NOMO-1 treated with DMSO at 0.1 percent for 48 hours (cell line): ENCODE measurements around the gene REEP3.
"Not testable (repeated sequence)": the region's sequence is repeated elsewhere in the genome, so short reads cannot be mapped to it uniquely, and the experiment has no call there.

Source experiments
- DNase-seq: peaks from one replicate; lab custom pipeline; 2025; ENCODE audit not compliant: unreplicated experiment; lab: John Stamatoyannopoulos, UW

Gene REEP3

GRCh38 chr10:63661347-63661746, 140.1 kb downstream of the REEP3 start:
- DNase-seq = no peak

- DNase-seq = no peak
These were observed 143.2 kb downstream of the REEP3 start for GRCh38 chr10:63664341-63664885.

GRCh38 chr10:63665006-63665580, 143.9 kb downstream of the REEP3 start:
- DNase-seq = not testable (repeated sequence)

- no peak for DNase-seq
These were observed 144.5 kb downstream of the REEP3 start for GRCh38 chr10:63665670-63666134.

- DNase-seq = no peak
These were observed 145.7 kb downstream of the REEP3 start for GRCh38 chr10:63666836-63667383.

GRCh38 chr10:63667596-63668480, 146.6 kb downstream of the REEP3 start:
- no peak for DNase-seq

GRCh38 chr10:63670291-63670898, 149.2 kb downstream of the REEP3 start:
- DNase-seq = no peak

GRCh38 chr10:63671317-63671937, 150.2 kb downstream of the REEP3 start:
- no peak for DNase-seq

GRCh38 chr10:63672491-63672890, 151.3 kb downstream of the REEP3 start:
- DNase-seq = no peak

GRCh38 chr10:63673246-63673645, 152.0 kb downstream of the REEP3 start:
- DNase-seq = no peak

GRCh38 chr10:63673846-63674245, 152.6 kb downstream of the REEP3 start:
- no peak for DNase-seq
